A673 (cell line): ENCODE results near the gene LARP4.

Experiments
- CTCF ChIP-seq: fragments of 300-800, 200-600 bp; sonication (generic); conservative IDR thresholded peaks from 2 replicates; pipeline ENCODE4 v1.5.1; 2017; ENCODE audit warnings: low read depth, mild to moderate bottlenecking, antibody characterized with exemption, low read length, moderate library complexity, mixed read lengths
- EZH2 ChIP-seq: fragments of 200-600 bp; sonication (generic); IDR thresholded peaks from 2 replicates; pipeline ENCODE4 v1.6.1; 2017; ENCODE audit warnings: borderline replicate concordance, low read depth, mild to moderate bottlenecking, mixed read lengths, antibody characterized with exemption, low read length; ENCODE audit not compliant: poor library complexity, severe bottlenecking

GRCh38 chr12:50394469-50395029 is 6.1 kb upstream of the LARP4 start:
- no peak for TF ChIP-seq EZH2
- no peak for TF ChIP-seq CTCF
